Measurements from ENCODE around the gene SERHL2. TPM values are rescaled to one million over a fixed set of nuclear protein-coding genes. Genes with fewer than 3 reads are reported as not detected.
"Not testable (repeated sequence)": the region's sequence is repeated elsewhere in the genome, so short reads cannot be mapped to it uniquely, and the experiment has no call there.

SERHL2 gene
- polyA plus RNA-seq, 1 experiment = 6.1 TPM

DNA sequence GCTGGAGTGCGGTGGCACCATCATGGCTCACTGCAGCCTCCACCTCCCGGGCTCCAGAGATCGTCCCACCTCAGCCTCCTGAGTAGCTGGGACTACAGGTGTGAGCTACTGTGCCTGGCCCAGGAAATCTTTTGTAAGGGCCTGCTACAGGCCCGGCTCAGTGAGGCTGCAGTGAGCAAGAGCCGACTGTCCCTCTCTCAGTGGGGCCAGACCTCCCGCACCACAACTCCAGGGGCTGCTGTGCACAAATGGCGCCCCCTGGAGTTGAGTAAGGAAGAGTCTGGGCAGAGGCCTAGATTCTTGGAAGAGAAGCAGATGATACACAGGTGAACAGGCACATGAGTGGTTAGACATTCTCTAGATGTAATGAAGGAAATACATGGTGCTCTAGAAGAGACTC lies 7.0 kb downstream of the SERHL2 start:
- ChIA-PET POLR2A (no interaction called here), CTCF (interaction anchor here (0.8 to 2.9 kb wide), 2 partner anchors 9 to 21 kb away, joined by 3 to 11 read pairs; no protein-coding TSS in a partner anchor)
- Histone ChIP-seq H3K27me3 (ENCODE audit: control insufficient read depth, insufficient read depth, low read length) (no peaks in the 10 kb centered on the region), H3K36me3 (ENCODE audit: control insufficient read depth, insufficient read depth, low read length) (no peaks in the 10 kb centered on the region), H3K4me3 (ENCODE audit: low read depth, low read length) (no peak overlapping the region)
- DNase-seq (ENCODE audit: low read depth) = no peak
- TF ChIP-seq, protein P1, sequence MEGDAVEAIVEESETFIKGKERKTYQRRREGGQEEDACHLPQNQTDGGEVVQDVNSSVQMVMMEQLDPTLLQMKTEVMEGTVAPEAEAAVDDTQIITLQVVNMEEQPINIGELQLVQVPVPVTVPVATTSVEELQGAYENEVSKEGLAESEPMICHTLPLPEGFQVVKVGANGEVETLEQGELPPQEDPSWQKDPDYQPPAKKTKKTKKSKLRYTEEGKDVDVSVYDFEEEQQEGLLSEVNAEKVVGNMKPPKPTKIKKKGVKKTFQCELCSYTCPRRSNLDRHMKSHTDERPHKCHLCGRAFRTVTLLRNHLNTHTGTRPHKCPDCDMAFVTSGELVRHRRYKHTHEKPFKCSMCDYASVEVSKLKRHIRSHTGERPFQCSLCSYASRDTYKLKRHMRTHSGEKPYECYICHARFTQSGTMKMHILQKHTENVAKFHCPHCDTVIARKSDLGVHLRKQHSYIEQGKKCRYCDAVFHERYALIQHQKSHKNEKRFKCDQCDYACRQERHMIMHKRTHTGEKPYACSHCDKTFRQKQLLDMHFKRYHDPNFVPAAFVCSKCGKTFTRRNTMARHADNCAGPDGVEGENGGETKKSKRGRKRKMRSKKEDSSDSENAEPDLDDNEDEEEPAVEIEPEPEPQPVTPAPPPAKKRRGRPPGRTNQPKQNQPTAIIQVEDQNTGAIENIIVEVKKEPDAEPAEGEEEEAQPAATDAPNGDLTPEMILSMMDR (IDR thresholded peaks at IDR 0.05; ENCODE audit: insufficient read depth, low read depth, low read length) = peak; percentile 45

DNA sequence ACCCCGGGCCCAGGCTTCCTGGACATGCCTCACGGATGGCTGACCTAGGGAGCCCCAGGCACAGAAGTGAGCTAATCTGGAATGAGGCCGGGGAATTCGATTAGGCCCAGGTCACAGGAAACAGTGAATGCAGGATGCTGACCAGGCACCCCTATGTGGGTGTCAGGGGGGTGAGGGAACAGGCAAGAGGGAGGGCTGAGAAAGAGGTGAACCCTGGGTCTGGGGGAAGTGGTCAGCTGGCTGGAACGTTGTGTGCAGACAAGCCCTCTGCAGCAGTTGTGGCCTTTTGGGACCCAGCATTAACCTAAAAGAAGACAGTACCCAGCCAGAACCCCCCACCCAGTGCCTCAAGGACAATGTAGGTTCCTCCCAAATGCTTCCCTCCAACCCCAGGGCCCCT lies 8.1 kb downstream of the SERHL2 start:
- POLR2A ChIA-PET = no interaction called here
- H3K4me3 ChIP-seq (ENCODE audit: low read depth, low read length) = no peak overlapping the region
- no peaks in the 10 kb centered on the region for H3K36me3 ChIP-seq (ENCODE audit: control insufficient read depth, insufficient read depth, low read length)
- CTCF ChIA-PET = interaction anchor here (0.9 to 2.9 kb wide), 2 partner anchors 8 to 12 kb away, joined by 5 to 11 read pairs; no protein-coding TSS in a partner anchor
- no peak for DNase-seq (ENCODE audit: low read depth)
- TF ChIP-seq, protein P1 (IDR thresholded peaks at IDR 0.05; ENCODE audit: insufficient read depth, low read depth, low read length) = no peak
- no peaks in the 10 kb centered on the region for H3K27me3 ChIP-seq (ENCODE audit: control insufficient read depth, insufficient read depth, low read length)

- H3K36me3 ChIP-seq (ENCODE audit: control insufficient read depth, insufficient read depth, low read length) = no peaks in the 10 kb centered on the region
- TF ChIP-seq, protein P1 (IDR thresholded peaks at IDR 0.05; ENCODE audit: insufficient read depth, low read depth, low read length) = no peak
- no peak for DNase-seq (ENCODE audit: low read depth)
- no peaks in the 10 kb centered on the region for H3K27me3 ChIP-seq (ENCODE audit: control insufficient read depth, insufficient read depth, low read length)
- POLR2A ChIA-PET = no interaction called here
- CTCF ChIA-PET = interaction anchor here (0.9 to 2.9 kb wide), 2 partner anchors 8 to 12 kb away, joined by 5 to 11 read pairs; no protein-coding TSS in a partner anchor
- H3K4me3 ChIP-seq (ENCODE audit: low read depth, low read length) = no peak overlapping the region
Observed at GRCh38 chr22:42562279-42562678, 8.5 kb downstream of the SERHL2 start.

GRCh38 chr22:42562684-42563083 lies 8.9 kb downstream of the SERHL2 start:
- POLR2A ChIA-PET = no interaction called here
- Histone ChIP-seq H3K4me3 (ENCODE audit: low read depth, low read length) (no peak overlapping the region), H3K27me3 (ENCODE audit: control insufficient read depth, insufficient read depth, low read length) (no peaks in the 10 kb centered on the region), H3K36me3 (ENCODE audit: control insufficient read depth, insufficient read depth, low read length) (no peaks in the 10 kb centered on the region)
- no peak for DNase-seq (ENCODE audit: low read depth)
- CTCF ChIA-PET = interaction anchor here (0.9 kb wide), 1 partner anchor 13 kb away, joined by 5 read pairs; no protein-coding TSS in a partner anchor
- TF ChIP-seq, protein P1 (IDR thresholded peaks at IDR 0.05; ENCODE audit: insufficient read depth, low read depth, low read length) = no peak

DNA sequence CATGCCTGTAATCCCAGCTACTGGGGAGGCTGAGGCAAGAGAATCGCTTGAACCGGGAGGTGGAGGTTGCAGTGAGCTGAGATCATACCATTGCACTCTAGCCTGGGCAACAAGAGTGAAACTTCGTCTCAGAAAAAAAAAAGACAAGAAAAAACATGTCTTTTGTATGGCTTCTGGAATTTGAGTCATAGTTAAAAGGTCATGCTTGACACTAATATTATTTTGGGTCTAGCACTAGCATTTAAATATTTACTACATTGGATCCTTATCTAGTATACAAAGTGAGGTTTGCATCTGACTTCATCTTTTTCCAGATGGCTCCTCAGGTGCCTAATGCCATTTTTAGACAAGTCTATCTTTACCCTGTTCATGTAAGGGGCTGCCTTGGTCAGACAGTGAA lies 10.2 kb downstream of the SERHL2 start:
- DNase-seq (ENCODE audit: low read depth); H3K27me3 ChIP-seq (ENCODE audit: control insufficient read depth, insufficient read depth, low read length); POLR2A ChIA-PET; H3K4me3 ChIP-seq (ENCODE audit: low read depth, low read length); CTCF ChIA-PET; H3K36me3 ChIP-seq (ENCODE audit: control insufficient read depth, insufficient read depth, low read length): not testable (repeated sequence)

DNA sequence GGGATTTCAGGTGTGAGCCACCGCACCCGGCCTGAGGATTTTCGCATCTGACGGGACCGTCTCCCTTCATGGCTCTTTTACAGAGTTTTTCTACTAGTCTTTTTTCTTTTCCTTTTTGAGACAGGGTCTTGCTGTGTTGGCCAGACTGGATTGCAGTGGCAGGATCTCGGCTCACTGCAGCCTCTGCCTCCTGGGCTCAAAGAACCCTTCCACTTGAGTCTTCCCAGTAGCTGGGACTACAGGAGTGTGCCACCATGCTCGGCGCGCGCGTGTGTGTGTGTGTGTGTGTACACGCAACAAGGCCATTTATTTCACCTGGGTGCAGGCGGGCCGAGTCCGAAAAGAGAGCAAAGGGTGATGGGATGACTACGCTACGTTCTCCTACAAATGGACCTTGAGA lies 10.9 kb downstream of the SERHL2 start:
- H3K4me3 ChIP-seq (ENCODE audit: low read depth, low read length) = no peak overlapping the region
- H3K36me3 ChIP-seq (ENCODE audit: control insufficient read depth, insufficient read depth, low read length) = no peaks in the 10 kb centered on the region
- H3K27me3 ChIP-seq (ENCODE audit: control insufficient read depth, insufficient read depth, low read length) = no peaks in the 10 kb centered on the region
- CTCF ChIA-PET = no interaction called here
- POLR2A ChIA-PET = no interaction called here
- TF ChIP-seq, protein P1 (IDR thresholded peaks at IDR 0.05; ENCODE audit: insufficient read depth, low read depth, low read length) = no peak
- no peak for DNase-seq (ENCODE audit: low read depth)
